GM12878 (cell line): ENCODE measurements around the gene XKRX.

Source experiments
- ELK1 ChIP-seq: IDR thresholded peaks from 2 replicates; pipeline ENCODE4 v1.6.1; 2012; ENCODE audit warnings: low read depth, low read length, improper control_type of control experiment
- MAX ChIP-seq: IDR thresholded peaks from 2 replicates; pipeline ENCODE4 v1.6.1; 2012; ENCODE audit warnings: low read depth, low read length, improper control_type of control experiment
- NRF1 ChIP-seq: conservative IDR thresholded peaks from 2 replicates; pipeline ENCODE4 v1.6.1; 2011; ENCODE audit warnings: mild to moderate bottlenecking, low read depth, low read length, improper control_type of control experiment
- PRDM15 ChIP-seq: fragments of 450-650 bp; formaldehyde crosslinking; IDR thresholded peaks from 2 replicates; pipeline ENCODE4 v1.4.0; 2020; ENCODE audit warnings: mild to moderate bottlenecking, moderate library complexity
- SMC3 ChIP-seq: IDR thresholded peaks from 2 replicates; pipeline ENCODE4 v1.6.1; 2011; ENCODE audit warnings: low read length, improper control_type of control experiment, borderline replicate concordance
- SP1 ChIP-seq: IDR thresholded peaks from one replicate; pipeline ENCODE4 v1.6.1; 2011; ENCODE audit warnings: low read depth, low read length
- TCF12 ChIP-seq: IDR thresholded peaks from 2 replicates; pipeline ENCODE4 v1.6.1; 2011; ENCODE audit warnings: low read depth, mild to moderate bottlenecking, low read length
- USF1 ChIP-seq: IDR thresholded peaks from 2 replicates; pipeline ENCODE4 v1.6.1; 2011; ENCODE audit warnings: borderline replicate concordance, low read depth, mild to moderate bottlenecking, moderate library complexity, mixed read lengths, low read length; ENCODE audit not compliant: insufficient read depth; ENCODE audit errors: extremely low read length
- ZNF217 ChIP-seq: fragments of 450-650 bp; IDR thresholded peaks from 2 replicates; pipeline ENCODE4 v1.6.1; 2017; ENCODE audit warnings: antibody characterized with exemption, mild to moderate bottlenecking
- TF ChIP-seq, protein P1 (sequence below): IDR thresholded peaks from 2 replicates; pipeline ENCODE4 v1.6.1; 2011; ENCODE audit warnings: low read depth, mild to moderate bottlenecking, low read length, moderate library complexity, borderline replicate concordance; ENCODE audit errors: extremely low read depth

DNA sequence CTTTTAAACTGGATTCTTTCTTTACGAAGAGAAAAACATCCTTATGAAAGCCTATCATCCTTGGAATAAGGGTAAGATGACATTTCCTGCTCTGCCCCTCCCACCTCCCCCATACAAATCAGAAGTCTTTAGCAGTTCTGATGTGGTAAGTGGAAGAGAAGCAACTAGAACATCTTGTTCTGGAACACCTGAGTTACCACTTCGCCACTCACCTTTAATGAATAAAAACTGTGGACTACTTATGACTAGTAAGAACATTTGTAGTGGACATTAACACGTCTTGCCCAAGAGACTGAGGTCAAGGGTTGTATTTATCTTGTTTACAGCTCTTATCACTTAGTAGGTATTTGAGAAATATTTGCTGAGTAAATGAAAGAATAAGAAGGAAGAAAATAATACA, 4.3 kb downstream of the XKRX start:
- no peak for TF ChIP-seq NRF1
- no peak for TF ChIP-seq USF1
- TF ChIP-seq PRDM15: no peak
- TF ChIP-seq ELK1: no peak
- TF ChIP-seq, protein P1, sequence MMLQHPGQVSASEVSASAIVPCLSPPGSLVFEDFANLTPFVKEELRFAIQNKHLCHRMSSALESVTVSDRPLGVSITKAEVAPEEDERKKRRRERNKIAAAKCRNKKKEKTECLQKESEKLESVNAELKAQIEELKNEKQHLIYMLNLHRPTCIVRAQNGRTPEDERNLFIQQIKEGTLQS: no peak
- no peak for TF ChIP-seq SP1
- TF ChIP-seq SMC3: no peak
- TF ChIP-seq MAX: no peak
- TF ChIP-seq ZNF217: no peak
- no peak for TF ChIP-seq TCF12
